ENCODE results near the gene SPTY2D1. TPM values are rescaled to one million over a fixed set of nuclear protein-coding genes. Genes with fewer than 3 reads are reported as not detected.
"Not testable (repeated sequence)": the region's sequence is repeated elsewhere in the genome, so short reads cannot be mapped to it uniquely, and the experiment has no call there.

SPTY2D1 gene
- total RNA-seq, 1 experiment from 2014 or later, result 16.1 TPM

DNA sequence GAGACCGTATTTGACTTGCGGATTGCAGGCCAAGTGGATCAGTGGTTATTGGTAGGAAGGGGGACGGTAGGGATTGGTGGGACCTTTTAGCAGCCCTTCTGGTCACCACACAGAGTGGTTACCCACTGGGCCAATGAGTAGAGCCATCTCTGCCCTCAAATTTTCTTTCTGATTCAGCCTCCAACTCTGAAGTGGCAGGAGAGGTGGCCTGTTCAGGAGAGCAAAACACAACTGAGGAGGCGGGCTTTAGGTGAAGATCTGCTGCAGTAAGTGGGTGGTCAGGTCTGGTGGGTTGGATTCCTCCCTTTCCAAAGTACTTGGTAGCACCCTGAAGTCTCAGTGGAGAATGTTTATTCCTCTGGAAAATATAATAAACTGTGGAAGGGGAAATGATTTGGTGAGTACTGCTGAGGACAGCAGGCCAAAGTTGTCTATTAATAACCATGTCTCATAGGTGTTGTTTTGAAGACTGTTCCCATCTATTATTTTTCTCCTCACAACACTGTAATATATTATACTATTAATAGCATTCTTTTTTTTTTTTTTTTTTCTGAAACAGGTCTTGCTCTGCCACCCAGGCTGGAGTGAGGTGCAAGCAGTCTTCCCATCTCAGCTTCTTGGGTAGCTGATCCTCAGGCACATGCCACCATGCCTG, 33.1 kb downstream of the SPTY2D1 start:
- CTCF ChIA-PET, result no interaction called here

DNA sequence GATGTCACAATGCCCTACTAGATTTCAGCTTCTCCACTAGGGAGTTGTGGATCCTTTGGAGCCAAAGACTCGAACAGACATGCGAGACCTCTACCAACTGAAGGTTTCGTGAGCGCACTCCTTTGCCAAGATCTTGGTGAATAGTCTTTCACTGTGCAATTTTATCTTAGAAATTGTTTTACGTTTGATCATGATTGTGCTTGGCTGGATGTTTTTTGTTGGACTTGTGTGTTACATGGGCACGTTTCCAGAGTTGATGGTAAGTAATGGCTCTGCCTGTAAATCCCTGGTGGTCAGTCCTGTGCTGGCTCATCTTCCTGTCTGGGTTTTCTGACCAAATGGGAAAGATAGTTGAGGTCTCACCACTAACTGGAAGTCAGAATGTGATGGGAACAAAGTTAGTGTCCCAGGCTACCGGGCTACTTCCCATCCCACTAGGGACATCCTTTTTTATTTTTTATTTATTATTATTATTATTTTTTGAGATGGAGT, 34.4 kb downstream of the SPTY2D1 start, which contains the start of gene MISFA:
TSS of gene MISFA (plus strand) at position 51 of the 492 bp plus-strand sequence. CDS start at position 191, 140 bp downstream.
- Histone ChIP-seq H3K36me3 (ENCODE audit: insufficient read depth, low read length, poor library complexity, severe bottlenecking) (no peaks in the 10 kb centered on the region), H3K27me3 (replicated peaks; ENCODE audit: insufficient read depth, low read depth, low read length, poor library complexity) (no peaks in the 10 kb centered on the region), H3K4me3 (ENCODE audit: low read depth, low read length, poor library complexity, severe bottlenecking) (no peak within 1 kb of the TSS), H3K9me3 (ENCODE audit: low read depth, low read length, poor library complexity, severe bottlenecking) (no peaks in the 10 kb centered on the region), H3K27ac (ENCODE audit: low read depth, low read length, poor library complexity, severe bottlenecking) (no peak within 1 kb of the TSS), H3K4me1 (ENCODE audit: insufficient read depth, low read length, poor library complexity, severe bottlenecking) (no peaks in the 10 kb centered on the region)
- no peak for DNase-seq (ENCODE audit: low spot score)
- CTCF ChIA-PET, result no interaction called here
- BruUV-seq (replicated peaks), result no TSS peak
- TF ChIP-seq EZH2 (IDR thresholded peaks at IDR 0.05; ENCODE audit: borderline replicate concordance, low read depth, low read length, poor library complexity, severe bottlenecking) (no peak), CTCF (conservative IDR thresholded peaks at IDR 0.05; ENCODE audit: low read depth, low read length) (no peak)
- intact Hi-C loops (cut with micrococcal nuclease; ENCODE audit: unreplicated experiment), result no loop called here
- POLR2A ChIA-PET (ENCODE audit: low non-redundant PET), result no interaction called here

More for the DNA sequence above, 33.1 kb downstream of the SPTY2D1 start:
- no peak for TF ChIP-seq CTCF (conservative IDR thresholded peaks at IDR 0.05; ENCODE audit: low read depth, low read length)
- no peak for TF ChIP-seq EZH2 (IDR thresholded peaks at IDR 0.05; ENCODE audit: borderline replicate concordance, low read depth, low read length, poor library complexity, severe bottlenecking)
- Histone ChIP-seq H3K4me3 (ENCODE audit: low read depth, low read length, poor library complexity, severe bottlenecking) (no peak overlapping the region), H3K27me3 (replicated peaks; ENCODE audit: insufficient read depth, low read depth, low read length, poor library complexity) (no peaks in the 10 kb centered on the region), H3K36me3 (ENCODE audit: insufficient read depth, low read length, poor library complexity, severe bottlenecking) (no peaks in the 10 kb centered on the region), H3K4me1 (ENCODE audit: insufficient read depth, low read length, poor library complexity, severe bottlenecking) (no peaks in the 10 kb centered on the region), H3K9me3 (ENCODE audit: low read depth, low read length, poor library complexity, severe bottlenecking) (no peaks in the 10 kb centered on the region), H3K27ac (ENCODE audit: low read depth, low read length, poor library complexity, severe bottlenecking) (no peak overlapping the region)
- no TSS peak for BruUV-seq (replicated peaks)
- intact Hi-C loops (cut with micrococcal nuclease; ENCODE audit: unreplicated experiment), result no loop called here
- POLR2A ChIA-PET (ENCODE audit: low non-redundant PET), result no interaction called here
- DNase-seq (ENCODE audit: low spot score), result no peak

GRCh38 chr11:18594999-18595749, 39.0 kb downstream of the SPTY2D1 start:
- no peak for DNase-seq (ENCODE audit: low spot score)
- BruUV-seq (replicated peaks), result no TSS peak
- POLR2A ChIA-PET (ENCODE audit: low non-redundant PET), result no interaction called here

GRCh38 chr11:18594088-18594487, 40.1 kb downstream of the SPTY2D1 start:
- H3K9me3 ChIP-seq (ENCODE audit: low read depth, low read length, poor library complexity, severe bottlenecking); CTCF ChIA-PET; H3K27ac ChIP-seq (ENCODE audit: low read depth, low read length, poor library complexity, severe bottlenecking); POLR2A ChIA-PET (ENCODE audit: low non-redundant PET); intact Hi-C loops (cut with micrococcal nuclease; ENCODE audit: unreplicated experiment); H3K36me3 ChIP-seq (ENCODE audit: insufficient read depth, low read length, poor library complexity, severe bottlenecking); H3K27me3 ChIP-seq (replicated peaks; ENCODE audit: insufficient read depth, low read depth, low read length, poor library complexity); H3K4me1 ChIP-seq (ENCODE audit: insufficient read depth, low read length, poor library complexity, severe bottlenecking); H3K4me3 ChIP-seq (ENCODE audit: low read depth, low read length, poor library complexity, severe bottlenecking); DNase-seq (ENCODE audit: low spot score); BruUV-seq (replicated peaks): not testable (repeated sequence)

More at GRCh38 chr11:18594999-18595749, 39.0 kb downstream of the SPTY2D1 start:
- no peak for TF ChIP-seq EZH2 (IDR thresholded peaks at IDR 0.05; ENCODE audit: borderline replicate concordance, low read depth, low read length, poor library complexity, severe bottlenecking)
- TF ChIP-seq CTCF (conservative IDR thresholded peaks at IDR 0.05; ENCODE audit: low read depth, low read length), result no peak
- Histone ChIP-seq H3K27ac (ENCODE audit: low read depth, low read length, poor library complexity, severe bottlenecking) (no peak overlapping the region), H3K4me1 (ENCODE audit: insufficient read depth, low read length, poor library complexity, severe bottlenecking) (no peaks in the 10 kb centered on the region), H3K4me3 (ENCODE audit: low read depth, low read length, poor library complexity, severe bottlenecking) (no peak overlapping the region), H3K27me3 (replicated peaks; ENCODE audit: insufficient read depth, low read depth, low read length, poor library complexity) (no peaks in the 10 kb centered on the region), H3K9me3 (ENCODE audit: low read depth, low read length, poor library complexity, severe bottlenecking) (no peaks in the 10 kb centered on the region), H3K36me3 (ENCODE audit: insufficient read depth, low read length, poor library complexity, severe bottlenecking) (no peaks in the 10 kb centered on the region)
- intact Hi-C loops (cut with micrococcal nuclease; ENCODE audit: unreplicated experiment), result no loop called here
- CTCF ChIA-PET, result no interaction called here
